Heart left ventricle (tissue), 16 donors: ENCODE results near the gene OIT3. TPM values are rescaled to one million over a fixed set of nuclear protein-coding genes. Genes with fewer than 3 reads are reported as not detected.

Source experiments
- ATAC-seq, 4 donors: fragments of 200-7000 bp; cut with Tn5 transposase; one replicate each; pipeline ENCODE4 v1.9.1; 2020 to 2022; ENCODE audit warnings: moderate library complexity in 4 of 4, mild to moderate bottlenecking in 3 of 4, moderate number of reproducible peaks in 1 of 4
- DNase-seq, 5 donors: peaks; one replicate each; pipeline ENCODE4 v3.0.0-alpha.2; 2020
- H3K27ac ChIP-seq, 12 donors: fragments of 200-600 bp; sonication (generic) in 4 of 12; one replicate each; pipeline versions ENCODE4 v1.5.0 to v1.8.0; 2016 to 2022; ENCODE audit warnings: mild to moderate bottlenecking in 2 of 12
- H3K27me3 ChIP-seq, 9 donors: fragments of 200-600 bp; sonication (generic) in 2 of 9; one replicate each; pipeline versions ENCODE4 v1.5.1 to v1.8.0; 2016 to 2022; ENCODE audit warnings: mild to moderate bottlenecking in 3 of 9
- H3K36me3 ChIP-seq, 9 donors: fragments of 200-600 bp; sonication (generic) in 2 of 9; one replicate each; pipeline versions ENCODE4 v1.5.0 to v1.8.0; 2018 to 2022; ENCODE audit warnings: mild to moderate bottlenecking in 2 of 9
- H3K4me1 ChIP-seq, 12 donors: fragments of 200-600 bp; sonication (generic) in 4 of 12; one replicate each; pipeline versions ENCODE4 v1.5.0 to v1.8.0; 2016 to 2022; ENCODE audit warnings: mild to moderate bottlenecking in 3 of 12
- H3K4me3 ChIP-seq, 12 donors: fragments of 200-600 bp; sonication (generic) in 4 of 12; one replicate each; pipeline versions ENCODE4 v1.5.0 to v1.8.0; 2017 to 2022; ENCODE audit warnings: mild to moderate bottlenecking in 9 of 12, moderate library complexity in 4 of 12
- H3K9me3 ChIP-seq, 12 donors: fragments of 200-600 bp; sonication (generic) in 4 of 12; one replicate each; pipeline versions ENCODE4 v1.5.0 to v1.8.0; 2016 to 2022; ENCODE audit warnings: mild to moderate bottlenecking in 1 of 12
- POLR2A ChIP-seq, 2 donors: fragments of 450-650 bp; IDR thresholded peaks; one replicate each; pipeline ENCODE4 v1.6.1; 2017; ENCODE audit warnings: antibody characterized with exemption in 2 of 2, mild to moderate bottlenecking in 2 of 2, moderate library complexity in 2 of 2
- WGBS, 4 donors: extraction: QIAGEN DNeasy Blood & Tissue Kit in 2 of 4; methylation state at CpG; one replicate each; pipeline versions ENCODE4 v1.1.5 to v1.1.7; 2013 to 2018; 5-methylcytosine and 5-hydroxymethylcytosine counted together
- intact Hi-C, 10 donors: fragments of 100-400 bp; cut with DNase I; formaldehyde crosslinking; loops; one replicate each; pipeline versions ENCODE4 v1.11.1 to v1.14.2; 2022
- polyA plus RNA-seq, 2 donors: library from polyadenylated mRNA; stranded (reverse); fragments of 200-250 nt; gene quantifications; one replicate each; pipeline ENCODE4 v1.2.3, GENCODE V29; 2013
- total RNA-seq, 9 donors: library from RNA; depleted of rRNA in 2 of 9; stranded (reverse); fragments of >200 nt in 2 of 9; fragmentation: NEBNext Ultra II Directional in 3 of 9; extraction: Animal tissue kit (Norgen Biotek cat#: 25700) in 3 of 9; gene quantifications; one replicate each; pipeline versions ENCODE4 v1.1.0 to v1.2.4, GENCODE V29; 2016 to 2023
- TF ChIP-seq, protein P1 (sequence below), 12 donors: fragments of 200-600 bp; sonication (generic) in 4 of 12; IDR thresholded peaks; one replicate each; pipeline versions ENCODE4 v1.5.0 to v1.8.0; 2018 to 2022; ENCODE audit warnings: antibody characterized with exemption in 12 of 12, mild to moderate bottlenecking in 5 of 12
- donor health status: ischemic (EF 13 %, LVEDD 7.1; RV severe dilation, severe dysfunction).
- donor health status: healthy with polysubstance abuse.
- donor health status: DM: no; HTN: yes; CAD: no.
- donor health status: DM: no; HTN: no; CAD: no.
- donor health status: ischemic (EF 25% LVEDD 6.9; RV normal size, moderate dysfunction).
- donor health status: ischemic (EF 25% LVEDD 5.7; RV mildly dilated, moderate dysfunction).
- donor health status: healthy.
- donor health status: DM: yes; HTN: yes; CAD: no.
- donor health status: ischemic (EF 35%, LVEDD 5.7; RV mildly dilated, moderate dysfunction).
- donor health status: nonischemic (EF 11% LVEDD 7.7; RV severe dilation, severe dysfunction).
- donor health status: DM: yes; HTN: yes; CAD: no.
- donor health status: PGD.
- donor health status: ischemic (EF 29% LVEDD 5.4; RV normal size, mild dysfunction).
- donor health status: nonischemic (EF 23%, LVEDD 6.1; RV moderate dilation, normal function).

OIT3 gene
- total and polyA plus RNA-seq, 11 donors, result 0.16 to 0.53 (median 0.32) TPM; not detected in 7

DNA sequence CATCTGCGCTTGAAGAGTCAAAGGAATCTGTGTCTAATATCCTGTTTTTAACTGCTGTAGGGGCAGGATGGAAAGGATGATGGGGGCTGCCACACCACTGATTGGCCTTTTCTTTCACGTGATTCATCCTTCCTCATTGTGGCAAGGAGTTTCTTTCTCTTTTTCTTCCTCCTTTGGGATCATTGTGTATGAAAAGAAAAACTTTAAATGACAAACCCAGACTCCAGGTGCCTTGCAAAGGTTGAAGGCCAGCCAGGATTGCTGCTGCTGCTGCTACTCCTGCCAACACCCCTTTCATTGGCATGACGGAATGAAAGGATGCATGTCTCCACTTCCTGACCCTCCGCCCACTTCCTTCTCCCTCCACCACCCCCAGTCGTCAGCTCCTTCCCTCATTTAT is 6.5 kb upstream of the OIT3 start:
- WGBS, 4 donors, result 43 to 48% (median 46%) methylated on average over 5 of the region's 5 CpGs
- peak in 2 of 4 donors; percentile 45 to 76 for ATAC-seq
- Histone ChIP-seq H3K9me3 (no peaks in the 10 kb centered on the region), H3K36me3 (peaks cover 0 to 55% (median 9%) of the 10 kb centered on the region in 9 donors), H3K27me3 (no peaks in the 10 kb centered on the region), H3K27ac (peak overlapping the region in 8 of 12 donors; percentile 0 to 71 (median 32)), H3K4me3 (peak overlapping the region in 5 of 12 donors; percentile 3 to 44 (median 25)), H3K4me1 (peaks cover 0 to 19% (median 4%) of the 10 kb centered on the region in 12 donors)
- intact Hi-C loops, result no loop called here
- TF ChIP-seq, protein P1, sequence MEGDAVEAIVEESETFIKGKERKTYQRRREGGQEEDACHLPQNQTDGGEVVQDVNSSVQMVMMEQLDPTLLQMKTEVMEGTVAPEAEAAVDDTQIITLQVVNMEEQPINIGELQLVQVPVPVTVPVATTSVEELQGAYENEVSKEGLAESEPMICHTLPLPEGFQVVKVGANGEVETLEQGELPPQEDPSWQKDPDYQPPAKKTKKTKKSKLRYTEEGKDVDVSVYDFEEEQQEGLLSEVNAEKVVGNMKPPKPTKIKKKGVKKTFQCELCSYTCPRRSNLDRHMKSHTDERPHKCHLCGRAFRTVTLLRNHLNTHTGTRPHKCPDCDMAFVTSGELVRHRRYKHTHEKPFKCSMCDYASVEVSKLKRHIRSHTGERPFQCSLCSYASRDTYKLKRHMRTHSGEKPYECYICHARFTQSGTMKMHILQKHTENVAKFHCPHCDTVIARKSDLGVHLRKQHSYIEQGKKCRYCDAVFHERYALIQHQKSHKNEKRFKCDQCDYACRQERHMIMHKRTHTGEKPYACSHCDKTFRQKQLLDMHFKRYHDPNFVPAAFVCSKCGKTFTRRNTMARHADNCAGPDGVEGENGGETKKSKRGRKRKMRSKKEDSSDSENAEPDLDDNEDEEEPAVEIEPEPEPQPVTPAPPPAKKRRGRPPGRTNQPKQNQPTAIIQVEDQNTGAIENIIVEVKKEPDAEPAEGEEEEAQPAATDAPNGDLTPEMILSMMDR (IDR thresholded peaks at IDR 0.05), result no peak
- TF ChIP-seq POLR2A (IDR thresholded peaks at IDR 0.05), result no peak
- DNase-seq, result peak in 2 of 5 donors; percentile 34

DNA sequence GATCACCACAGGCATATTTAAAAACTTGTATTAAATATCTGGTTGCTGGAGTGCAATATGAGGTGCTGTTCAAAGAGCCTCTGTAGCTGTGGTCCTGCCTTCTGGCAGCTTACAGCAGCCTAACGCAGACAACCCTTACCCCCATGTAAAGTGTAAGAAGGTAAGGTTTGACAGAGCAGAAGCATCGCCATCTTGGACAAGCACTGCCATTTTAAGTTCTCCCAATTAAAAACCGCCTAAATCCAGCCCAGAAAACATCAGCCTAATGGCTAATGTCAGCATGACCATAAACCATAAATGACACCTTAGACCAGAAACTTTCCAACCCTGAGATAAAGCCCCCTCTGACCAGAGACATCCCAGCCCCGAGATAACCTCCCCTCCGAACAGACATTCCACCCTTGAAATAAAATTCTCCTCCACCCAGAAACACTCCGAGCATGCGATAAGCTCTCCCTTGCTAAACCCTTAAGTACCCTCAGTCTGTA is 5.3 kb upstream of the OIT3 start:
- intact Hi-C loops, result no loop called here
- H3K27ac ChIP-seq, result peak overlapping the region in 2 of 12 donors; percentile 32 to 71
- WGBS, 4 donors, result 80 to 91% (median 81%) methylated on average over 7 of the region's 7 CpGs

DNA sequence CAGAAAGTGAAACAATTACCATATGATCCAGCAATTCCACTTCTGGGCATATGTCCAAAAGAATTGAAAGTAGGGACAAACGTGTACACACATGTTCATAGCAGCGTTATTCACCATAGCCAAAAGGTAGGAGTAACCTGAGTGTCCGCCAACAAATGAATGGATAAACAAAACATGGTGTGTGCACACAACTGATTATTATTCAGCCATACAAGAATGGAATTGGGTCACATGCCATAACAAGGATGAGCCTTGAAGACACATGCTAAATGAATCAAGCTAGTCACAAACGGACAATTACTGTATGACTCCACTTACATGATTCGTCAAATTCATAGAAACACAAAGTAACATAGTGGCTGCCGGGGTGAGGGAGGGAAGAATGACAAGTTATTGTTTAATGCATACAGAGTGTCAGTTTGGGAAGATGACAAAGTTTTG is 4.1 kb upstream of the OIT3 start:
- no peaks in the 10 kb centered on the region for H3K27me3 ChIP-seq
- H3K36me3 ChIP-seq, result peaks cover 0 to 42% (median 9%) of the 10 kb centered on the region in 9 donors
- no peak overlapping the region for H3K27ac ChIP-seq
- ATAC-seq (no peak), DNase-seq (no peak)
- intact Hi-C loops, result no loop called here
- no peak for TF ChIP-seq POLR2A (IDR thresholded peaks at IDR 0.05)
- TF ChIP-seq, protein P1 (IDR thresholded peaks at IDR 0.05), result no peak
- H3K4me3 ChIP-seq, result no peak overlapping the region
- H3K9me3 ChIP-seq, result no peaks in the 10 kb centered on the region
- H3K4me1 ChIP-seq, result peaks cover 0 to 29% (median 9%) of the 10 kb centered on the region in 12 donors
- 42 to 53% (median 46%) methylated on average over 6 of the region's 6 CpGs for WGBS, 4 donors

More for the DNA sequence above, 5.3 kb upstream of the OIT3 start:
- Histone ChIP-seq H3K4me1 (peaks cover 0 to 25% (median 7%) of the 10 kb centered on the region in 12 donors), H3K9me3 (no peaks in the 10 kb centered on the region), H3K36me3 (peaks cover 0 to 54% (median 9%) of the 10 kb centered on the region in 9 donors), H3K4me3 (no peak overlapping the region), H3K27me3 (no peaks in the 10 kb centered on the region)
- TF ChIP-seq, protein P1 (IDR thresholded peaks at IDR 0.05), result no peak
- TF ChIP-seq POLR2A (IDR thresholded peaks at IDR 0.05), result no peak
- DNase-seq, result no peak
- no peak for ATAC-seq

DNA sequence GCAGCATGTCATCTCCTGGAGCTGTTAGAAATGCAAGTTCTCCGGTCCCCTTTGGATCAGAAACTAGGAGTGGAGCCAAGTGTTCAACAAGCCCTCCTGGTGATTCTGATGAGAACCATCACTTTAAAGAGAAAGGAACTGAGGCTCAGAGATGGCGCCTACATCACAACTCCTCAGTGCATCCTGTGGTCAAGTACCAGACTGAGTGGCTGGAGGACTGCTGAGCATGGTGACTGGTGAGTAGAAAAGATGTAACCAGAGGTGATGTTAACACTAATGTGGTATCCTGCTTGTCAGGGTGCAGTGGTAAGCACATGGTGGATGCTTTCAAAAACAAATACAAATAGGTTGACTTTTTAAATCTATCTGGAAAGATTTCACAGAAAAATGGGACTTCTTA is 3.5 kb upstream of the OIT3 start:
- no peak for ATAC-seq
- H3K4me3 ChIP-seq, result no peak overlapping the region
- H3K27ac ChIP-seq, result no peak overlapping the region
- H3K9me3 ChIP-seq, result no peaks in the 10 kb centered on the region
- peaks cover 0 to 37% (median 7%) of the 10 kb centered on the region in 9 donors for H3K36me3 ChIP-seq
- no peaks in the 10 kb centered on the region for H3K27me3 ChIP-seq
- no peak for TF ChIP-seq POLR2A (IDR thresholded peaks at IDR 0.05)
- TF ChIP-seq, protein P1 (IDR thresholded peaks at IDR 0.05), result no peak
- no peak for DNase-seq
- peaks cover 0 to 29% (median 9%) of the 10 kb centered on the region in 12 donors for H3K4me1 ChIP-seq
- 50 to 67% (median 55%) methylated on average over 2 of the region's 2 CpGs for WGBS, 4 donors
- intact Hi-C loops, result no loop called here
